CD14-positive monocyte (primary cell): ENCODE data around the gene MYO7B. TPM values are rescaled to one million over a fixed set of nuclear protein-coding genes. Genes with fewer than 3 reads are reported as not detected.

ENCODE experiments used
- DNase-seq, 3 donors: peaks; one replicate each; pipeline ENCODE4 v3.0.0-alpha.2; 2011 to 2022
- H2AFZ ChIP-seq: 2 replicates; pipeline ENCODE4 v1.6.0; 2012; ENCODE audit warnings: mild to moderate bottlenecking, low read depth, low read length, inconsistent platforms; ENCODE audit not compliant: insufficient read depth, poor library complexity, severe bottlenecking
- H3K27ac ChIP-seq, 2 donors: 1 replicate in 1 of 2; 2 replicates in 1 of 2; pipeline ENCODE4 v1.5.1; 2012 to 2013; ENCODE audit warnings: low read length in 2 of 2, control low read depth in 1 of 2, inconsistent platforms in 1 of 2, low read depth in 1 of 2, mild to moderate bottlenecking in 1 of 2
- H3K27me3 ChIP-seq, 2 donors: one replicate each; pipeline versions ENCODE4 v1.6.0 to v1.6.1; 2011 to 2013; ENCODE audit warnings: low read length in 2 of 2; ENCODE audit not compliant: control insufficient read depth in 2 of 2, insufficient read depth in 2 of 2
- H3K36me3 ChIP-seq, 2 donors: replicated peaks in 1 of 2; 1 replicate in 1 of 2; 2 replicates in 1 of 2; pipeline versions ENCODE4 v1.5.1 to v1.6.1; 2012 to 2013; ENCODE audit warnings: low read length in 2 of 2, control low read depth in 1 of 2, inconsistent platforms in 1 of 2, mild to moderate bottlenecking in 1 of 2; ENCODE audit not compliant: insufficient read depth in 2 of 2, control insufficient read depth in 1 of 2
- H3K4me1 ChIP-seq, 2 donors: 1 replicate in 1 of 2; 2 replicates in 1 of 2; pipeline versions ENCODE4 v1.5.1 to v1.6.1; 2012 to 2013; ENCODE audit warnings: low read length in 2 of 2, control low read depth in 1 of 2, inconsistent platforms in 1 of 2, mild to moderate bottlenecking in 1 of 2, moderate library complexity in 1 of 2; ENCODE audit not compliant: insufficient read depth in 2 of 2, control insufficient read depth in 1 of 2
- H3K4me2 ChIP-seq: replicated peaks from 2 replicates; pipeline ENCODE3; 2012; ENCODE audit warnings: low read length, moderate library complexity, mild to moderate bottlenecking; ENCODE audit not compliant: poor library complexity, severe bottlenecking; ENCODE audit errors: extremely low read depth
- H3K4me3 ChIP-seq, 3 experiments: fragments of 200-600 bp in 1 of 3; sonication (generic) in 1 of 3; replicated peaks in 1 of 3; 1 replicate in 2 of 3; 2 replicates in 1 of 3; pipeline ENCODE4 v1.5.1; 2011 to 2013; ENCODE audit warnings: low read length in 3 of 3, mild to moderate bottlenecking in 3 of 3, control low read depth in 2 of 3, low read depth in 2 of 3, inconsistent platforms in 1 of 3, moderate library complexity in 1 of 3
- H3K79me2 ChIP-seq: 2 replicates; pipeline ENCODE4 v1.6.0; 2012; ENCODE audit warnings: mild to moderate bottlenecking, control low read depth, inconsistent platforms, low read length, moderate library complexity; ENCODE audit not compliant: insufficient read depth
- H3K9ac ChIP-seq: 2 replicates; pipeline ENCODE4 v1.6.0; 2017; ENCODE audit warnings: low read length, mild to moderate bottlenecking; ENCODE audit not compliant: insufficient read depth, poor library complexity, severe bottlenecking
- H3K9me3 ChIP-seq, 2 donors: replicated peaks in 1 of 2; 1 replicate in 1 of 2; 2 replicates in 1 of 2; pipeline versions ENCODE4 v1.5.1 to v1.6.1; 2012 to 2013; ENCODE audit warnings: low read length in 2 of 2, control low read depth in 1 of 2; ENCODE audit not compliant: control insufficient read depth in 1 of 2, insufficient read depth in 1 of 2
- H4K20me1 ChIP-seq: 2 replicates; pipeline ENCODE4 v1.6.0; 2012; ENCODE audit warnings: mild to moderate bottlenecking, low read length, control low read depth, moderate library complexity; ENCODE audit not compliant: insufficient read depth
- H3K27ac Mint-ChIP-seq, 7 donors: one replicate each; pipeline ENCODE4 v1.8.0; 2020; ENCODE audit warnings: mild to moderate bottlenecking in 7 of 7, mixed read lengths in 7 of 7, moderate library complexity in 6 of 7, inconsistent platforms in 2 of 7
- H3K27me3 Mint-ChIP-seq, 3 donors: one replicate each; pipeline ENCODE4 v1.8.0; 2021 to 2022; ENCODE audit warnings: low read depth in 3 of 3, mild to moderate bottlenecking in 3 of 3, mixed read lengths in 3 of 3, moderate library complexity in 3 of 3, inconsistent platforms in 1 of 3
- H3K36me3 Mint-ChIP-seq, 2 donors: one replicate each; pipeline ENCODE4 v1.8.0; 2020; ENCODE audit warnings: mixed read lengths in 2 of 2, inconsistent platforms in 1 of 2, mild to moderate bottlenecking in 1 of 2
- H3K4me1 Mint-ChIP-seq: one replicate; pipeline ENCODE4 v1.8.0; 2020; ENCODE audit warnings: mild to moderate bottlenecking, mixed read lengths
- H3K4me3 Mint-ChIP-seq, 2 donors: one replicate each; pipeline ENCODE4 v1.8.0; 2020; ENCODE audit warnings: mild to moderate bottlenecking in 2 of 2, mixed read lengths in 2 of 2, moderate library complexity in 1 of 2
- H3K9me3 Mint-ChIP-seq, 7 donors: one replicate each; pipeline ENCODE4 v1.8.0; 2020 to 2022; ENCODE audit warnings: mixed read lengths in 7 of 7, mild to moderate bottlenecking in 6 of 7, moderate library complexity in 6 of 7, inconsistent platforms in 2 of 7
- CTCF ChIP-seq: fragments of 200-600 bp; IDR thresholded peaks from one replicate; pipeline ENCODE4 v1.8.0; 2022; ENCODE audit warnings: antibody characterized with exemption, mild to moderate bottlenecking
- WGBS: methylation state at CpG from one replicate; pipeline ENCODE4 v1.1.5; 2013; ENCODE audit warnings: missing lambda C conversion rate; ENCODE audit not compliant: insufficient coverage; 5-methylcytosine and 5-hydroxymethylcytosine counted together
- intact Hi-C, 2 donors: fragments of 100-400 bp; cut with micrococcal nuclease; formaldehyde crosslinking; loops; one replicate each; pipeline versions ENCODE4 v1.15.0 to v1.15.1; 2023
- polyA plus RNA-seq, 3 donors: library from polyadenylated mRNA; depleted of rRNA in 1 of 3; unstranded in 2 of 3; stranded (reverse) in 1 of 3; fragments of 300-500 nt in 2 of 3; fragments of >200 nt in 1 of 3; fragmentation: Illumina TruSeq in 2 of 3; gene quantifications; 1 replicate in 2 of 3; 2 replicates in 1 of 3; pipeline ENCODE4 v1.2.3, GENCODE V29; 2012 to 2021

Gene MYO7B
- polyA plus RNA-seq, 3 donors = 7.3 to 9.8 (median 9.0) TPM

GRCh38 chr2:127657232-127657595 lies 121.7 kb downstream of the MYO7B start:
- peaks cover 0 to 7% of the 10 kb centered on the region in 2 donors for H3K9me3 ChIP-seq
- intact Hi-C loops = no loop called here
- H3K4me1 Mint-ChIP-seq = peaks cover 9% of the 10 kb centered on the region
- no peaks in the 10 kb centered on the region for H3K4me1 ChIP-seq
- H3K36me3 ChIP-seq = no peaks in the 10 kb centered on the region
- H3K36me3 Mint-ChIP-seq = no peaks in the 10 kb centered on the region
- H3K9me3 Mint-ChIP-seq = peaks cover 0 to 7% (median 5%) of the 10 kb centered on the region in 7 donors
- no peak for TF ChIP-seq CTCF
- no peak overlapping the region for H2AFZ ChIP-seq
- no peak for DNase-seq
- over 99% methylated on average over 17 of the region's 17 CpGs for WGBS
- no peak overlapping the region for H3K4me3 ChIP-seq
- H3K9ac ChIP-seq = no peak overlapping the region
- peaks cover 0 to 2% of the 10 kb centered on the region in 2 donors for H3K27me3 ChIP-seq
- H3K27ac Mint-ChIP-seq = no peak overlapping the region
- no peaks in the 10 kb centered on the region for H4K20me1 ChIP-seq
- no peak overlapping the region for H3K4me3 Mint-ChIP-seq
- no peak overlapping the region for H3K4me2 ChIP-seq
- peaks cover 4 to 6% (median 4%) of the 10 kb centered on the region in 3 donors for H3K27me3 Mint-ChIP-seq
- H3K79me2 ChIP-seq = no peaks in the 10 kb centered on the region
- H3K27ac ChIP-seq = no peak overlapping the region

- H3K27me3 Mint-ChIP-seq = peaks cover 9 to 13% (median 10%) of the 10 kb centered on the region in 3 donors
- H3K36me3 Mint-ChIP-seq = no peaks in the 10 kb centered on the region
- no peak for TF ChIP-seq CTCF
- Histone ChIP-seq H3K36me3 (no peaks in the 10 kb centered on the region), H2AFZ (no peak overlapping the region), H3K4me2 (no peak overlapping the region), H3K9ac (no peak overlapping the region), H3K4me3 (no peak overlapping the region), H3K27ac (no peak overlapping the region), H3K27me3 (peaks cover 1 to 9% of the 10 kb centered on the region in 2 donors), H3K79me2 (no peaks in the 10 kb centered on the region), H3K4me1 (no peaks in the 10 kb centered on the region), H3K9me3 (peaks cover 0 to 7% of the 10 kb centered on the region in 2 donors), H4K20me1 (no peaks in the 10 kb centered on the region)
- peaks cover 0 to 7% (median 5%) of the 10 kb centered on the region in 7 donors for H3K9me3 Mint-ChIP-seq
- no peak overlapping the region for H3K4me3 Mint-ChIP-seq
- DNase-seq = no peak
- H3K27ac Mint-ChIP-seq = no peak overlapping the region
- H3K4me1 Mint-ChIP-seq = peaks cover 5% of the 10 kb centered on the region
- intact Hi-C loops = no loop called here
- WGBS = 100% methylated on average over 1 of the region's 6 CpGs
Observed at GRCh38 chr2:127658146-127658545, 122.7 kb downstream of the MYO7B start.
